ENCODE data around the gene LLCFC1.

GRCh38 chr7:142892951-142893350, 46.3 kb upstream of the LLCFC1 start:
- TF ChIP-seq ELF4 (CRISPR knock-in tag; IDR thresholded peaks at IDR 0.05; ENCODE audit: low read depth) (no peak), ZSCAN18 (CRISPR knock-in tag; IDR thresholded peaks at IDR 0.05) (no peak), CTCF (IDR thresholded peaks at IDR 0.05) (no peak), TEAD4 (CRISPR knock-in tag; IDR thresholded peaks at IDR 0.05) (no peak), CBFB (CRISPR knock-in tag; IDR thresholded peaks at IDR 0.05; ENCODE audit: low read depth) (no peak)
- TF ChIP-seq, protein P1, sequence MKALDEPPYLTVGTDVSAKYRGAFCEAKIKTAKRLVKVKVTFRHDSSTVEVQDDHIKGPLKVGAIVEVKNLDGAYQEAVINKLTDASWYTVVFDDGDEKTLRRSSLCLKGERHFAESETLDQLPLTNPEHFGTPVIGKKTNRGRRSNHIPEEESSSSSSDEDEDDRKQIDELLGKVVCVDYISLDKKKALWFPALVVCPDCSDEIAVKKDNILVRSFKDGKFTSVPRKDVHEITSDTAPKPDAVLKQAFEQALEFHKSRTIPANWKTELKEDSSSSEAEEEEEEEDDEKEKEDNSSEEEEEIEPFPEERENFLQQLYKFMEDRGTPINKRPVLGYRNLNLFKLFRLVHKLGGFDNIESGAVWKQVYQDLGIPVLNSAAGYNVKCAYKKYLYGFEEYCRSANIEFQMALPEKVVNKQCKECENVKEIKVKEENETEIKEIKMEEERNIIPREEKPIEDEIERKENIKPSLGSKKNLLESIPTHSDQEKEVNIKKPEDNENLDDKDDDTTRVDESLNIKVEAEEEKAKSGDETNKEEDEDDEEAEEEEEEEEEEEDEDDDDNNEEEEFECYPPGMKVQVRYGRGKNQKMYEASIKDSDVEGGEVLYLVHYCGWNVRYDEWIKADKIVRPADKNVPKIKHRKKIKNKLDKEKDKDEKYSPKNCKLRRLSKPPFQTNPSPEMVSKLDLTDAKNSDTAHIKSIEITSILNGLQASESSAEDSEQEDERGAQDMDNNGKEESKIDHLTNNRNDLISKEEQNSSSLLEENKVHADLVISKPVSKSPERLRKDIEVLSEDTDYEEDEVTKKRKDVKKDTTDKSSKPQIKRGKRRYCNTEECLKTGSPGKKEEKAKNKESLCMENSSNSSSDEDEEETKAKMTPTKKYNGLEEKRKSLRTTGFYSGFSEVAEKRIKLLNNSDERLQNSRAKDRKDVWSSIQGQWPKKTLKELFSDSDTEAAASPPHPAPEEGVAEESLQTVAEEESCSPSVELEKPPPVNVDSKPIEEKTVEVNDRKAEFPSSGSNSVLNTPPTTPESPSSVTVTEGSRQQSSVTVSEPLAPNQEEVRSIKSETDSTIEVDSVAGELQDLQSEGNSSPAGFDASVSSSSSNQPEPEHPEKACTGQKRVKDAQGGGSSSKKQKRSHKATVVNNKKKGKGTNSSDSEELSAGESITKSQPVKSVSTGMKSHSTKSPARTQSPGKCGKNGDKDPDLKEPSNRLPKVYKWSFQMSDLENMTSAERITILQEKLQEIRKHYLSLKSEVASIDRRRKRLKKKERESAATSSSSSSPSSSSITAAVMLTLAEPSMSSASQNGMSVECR (CRISPR knock-in tag; IDR thresholded peaks at IDR 0.05; ENCODE audit: borderline replicate concordance): no peak
- TF ChIP-seq, protein P2, sequence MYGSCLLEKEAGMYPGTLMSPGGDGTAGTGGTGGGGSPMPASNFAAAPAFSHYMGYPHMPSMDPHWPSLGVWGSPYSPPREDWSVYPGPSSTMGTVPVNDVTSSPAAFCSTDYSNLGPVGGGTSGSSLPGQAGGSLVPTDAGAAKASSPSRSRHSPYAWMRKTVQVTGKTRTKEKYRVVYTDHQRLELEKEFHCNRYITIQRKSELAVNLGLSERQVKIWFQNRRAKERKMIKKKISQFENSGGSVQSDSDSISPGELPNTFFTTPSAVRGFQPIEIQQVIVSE (CRISPR knock-in tag; IDR thresholded peaks at IDR 0.05; ENCODE audit: borderline replicate concordance): no peak
